NCI-H345 (cell line): Measurements from ENCODE around the gene FAM3C.
"Not testable (repeated sequence)": the region's sequence is repeated elsewhere in the genome, so short reads cannot be mapped to it uniquely, and the experiment has no call there.

Experiments
- DNase-seq: peaks from one replicate; lab custom pipeline; 2025; lab: John Stamatoyannopoulos, UW

FAM3C gene

DNA sequence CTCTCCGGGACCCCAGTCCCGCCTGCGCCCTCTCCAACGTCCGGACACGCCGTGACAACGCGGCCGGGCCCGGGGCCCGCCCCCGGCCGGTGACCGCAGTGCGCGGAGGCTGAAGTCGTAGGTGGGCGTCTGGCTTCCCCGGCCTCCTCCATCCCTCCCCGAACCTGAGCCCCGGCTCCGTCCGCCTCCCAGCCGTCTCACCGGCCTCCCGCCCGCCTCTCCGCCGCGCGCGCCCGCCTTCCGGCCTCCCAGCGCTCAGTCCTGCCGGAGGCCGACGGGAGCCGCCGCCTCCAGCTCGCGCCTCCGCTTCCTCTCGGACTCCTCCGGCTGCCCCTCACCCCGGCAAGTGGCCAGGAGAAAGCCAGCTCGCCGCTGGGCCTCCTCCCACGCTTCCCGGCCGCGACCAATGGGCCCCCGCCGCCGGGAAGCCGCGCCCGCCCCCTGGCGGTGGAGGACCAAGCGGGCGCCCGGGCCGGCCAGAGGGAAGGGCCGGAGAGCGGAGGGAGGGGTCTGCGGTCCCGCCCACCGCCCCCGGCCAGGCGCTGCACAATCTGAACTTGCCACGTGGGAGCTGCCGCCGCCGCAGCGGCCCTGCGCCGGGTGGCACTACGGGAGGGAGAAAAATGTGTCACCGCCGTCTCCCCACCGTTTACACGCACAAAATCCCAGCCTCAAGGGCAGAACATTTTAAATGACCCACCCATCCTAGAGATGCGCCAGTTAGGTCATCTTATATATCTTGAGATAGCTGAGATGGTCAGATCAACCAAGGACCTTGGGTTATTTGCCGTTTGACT is at the start of gene FAM3C:
Gene FAM3C (minus strand): TSS at position 348 of the 797 bp plus-strand sequence. CDS start 13,339 bp downstream, outside the sequence.
- peak; percentile 93 for DNase-seq

GRCh38 chr7:121442845-121443244 is 46.7 kb upstream of the FAM3C start:
- DNase-seq: no peak

- DNase-seq: no peak
Observed at GRCh38 chr7:121440857-121441503, 44.9 kb upstream of the FAM3C start.

DNA sequence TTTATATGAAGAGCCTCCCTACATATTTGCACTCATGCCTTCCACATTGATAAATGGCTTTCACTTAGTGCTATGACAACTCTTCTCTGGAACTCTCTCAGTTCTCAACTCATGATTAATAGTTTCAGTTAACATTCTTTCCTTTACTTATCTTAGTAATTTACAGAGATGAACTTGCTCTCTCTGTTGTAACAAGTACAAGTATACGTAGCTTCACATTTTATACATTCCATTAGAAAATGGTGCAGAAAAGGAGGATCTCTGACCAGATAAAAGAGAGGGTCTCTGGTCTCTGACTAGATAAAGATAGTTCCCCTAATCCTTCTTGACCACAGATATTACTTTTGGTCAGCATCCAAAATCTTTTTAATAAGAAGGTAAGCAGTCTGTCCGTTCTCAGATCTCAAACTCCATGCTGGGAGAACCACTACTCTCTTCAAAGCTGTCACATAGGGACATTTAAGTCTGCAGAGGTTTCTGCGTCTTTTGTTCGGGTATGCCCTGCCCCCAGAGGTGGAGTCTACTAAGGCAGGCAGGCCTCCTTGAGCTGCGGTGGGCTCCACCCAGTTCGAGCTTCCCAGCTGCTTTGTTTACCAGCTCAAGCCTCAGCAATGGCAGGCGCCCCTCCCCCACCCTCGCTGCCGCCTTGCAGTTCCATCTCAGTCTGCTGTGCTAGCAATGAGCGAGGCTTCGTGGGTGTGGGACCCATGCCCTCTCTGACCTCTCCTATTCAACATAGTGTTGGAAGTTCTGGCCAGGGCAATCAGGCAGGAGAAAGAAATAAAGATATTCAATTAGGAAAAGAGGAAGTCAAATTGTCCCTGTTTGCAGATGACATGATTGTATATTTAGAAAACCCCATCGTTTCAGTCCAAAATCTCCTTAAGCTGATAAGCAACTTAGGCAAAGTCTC is 42.2 kb upstream of the FAM3C start:
- DNase-seq: peak; percentile 3

DNA sequence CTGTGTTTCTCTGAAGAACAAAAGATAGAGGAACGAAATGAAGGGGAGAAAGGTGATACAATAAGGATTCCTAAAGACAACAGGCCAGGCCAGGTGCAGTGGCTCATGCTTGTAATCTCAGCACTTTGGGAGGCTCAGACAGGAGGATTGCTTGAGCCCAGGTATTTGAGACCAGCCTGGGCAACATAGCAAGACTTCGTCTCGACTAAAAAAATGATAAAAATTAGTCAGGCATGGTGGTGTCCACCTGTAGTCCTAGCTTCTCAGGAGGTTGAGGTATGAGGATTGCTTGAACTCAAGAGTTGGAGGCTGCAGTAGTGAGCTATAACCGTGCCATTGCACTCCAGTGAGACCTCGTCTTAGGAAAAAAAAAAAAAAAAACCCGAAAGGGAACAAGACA is 41.4 kb upstream of the FAM3C start:
- DNase-seq: no peak

GRCh38 chr7:121436688-121437087 is 40.6 kb upstream of the FAM3C start:
- no peak for DNase-seq

DNA sequence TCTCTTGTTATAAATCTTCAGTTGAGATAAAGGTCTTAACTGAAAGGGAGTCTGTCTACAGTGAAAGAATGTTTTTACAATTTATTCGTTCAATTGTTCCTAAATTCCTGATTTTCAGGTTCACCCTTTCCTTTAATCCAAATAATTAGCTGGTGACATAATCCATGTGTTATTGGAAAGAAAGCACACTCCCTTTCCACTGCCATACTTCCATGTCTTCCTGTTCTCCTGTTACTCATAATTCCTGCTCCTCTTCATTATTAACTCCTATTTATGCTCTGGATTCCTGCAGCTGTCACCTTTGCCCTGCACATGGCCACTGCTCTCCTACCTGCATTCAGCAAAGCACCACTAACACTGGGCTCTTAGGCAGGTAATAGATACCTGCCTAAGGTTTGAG is 40.0 kb upstream of the FAM3C start:
- DNase-seq: no peak

DNA sequence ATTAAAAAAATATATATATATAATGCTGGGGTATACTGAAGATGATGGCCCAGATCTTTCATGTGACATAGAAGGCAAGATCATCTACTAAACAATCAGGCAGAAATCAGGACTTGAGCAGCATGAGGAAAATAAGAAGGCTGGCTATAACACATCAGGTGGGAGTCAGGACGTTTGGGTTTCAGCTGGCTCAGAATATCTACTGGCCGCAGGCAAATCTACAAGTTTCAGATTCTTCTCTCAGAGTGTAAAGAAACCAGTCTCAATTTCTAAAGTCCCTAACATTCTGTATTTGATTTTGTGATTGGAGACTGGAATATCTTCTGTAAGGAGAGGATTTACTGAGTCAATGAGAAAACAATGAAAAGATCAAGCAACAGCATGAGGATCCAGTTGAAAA is 37.7 kb upstream of the FAM3C start:
- no peak for DNase-seq

DNA sequence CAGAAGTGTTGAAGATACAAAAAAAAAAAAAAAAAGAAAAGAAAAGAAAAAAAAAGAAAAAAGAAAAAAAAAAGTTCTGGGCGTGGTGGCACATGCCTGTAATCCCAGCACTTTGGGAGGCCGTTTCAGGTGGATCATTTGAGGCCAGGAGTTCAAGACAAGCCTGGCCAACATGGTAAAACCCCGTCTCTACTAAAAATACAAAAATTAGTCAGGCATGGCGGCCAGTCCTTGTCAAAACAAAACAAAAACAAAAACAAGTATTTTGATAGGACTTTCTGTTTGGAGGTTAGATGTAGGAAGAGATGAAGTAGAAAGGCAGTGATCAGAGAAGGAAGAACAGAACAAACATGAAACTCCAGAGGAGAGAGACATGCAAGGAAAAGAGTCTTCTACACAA is 36.4 kb upstream of the FAM3C start:
- DNase-seq: not testable (repeated sequence)

- no peak for DNase-seq
Observed at GRCh38 chr7:121431996-121432395, 35.9 kb upstream of the FAM3C start.

GRCh38 chr7:121431389-121431995 is 35.4 kb upstream of the FAM3C start:
- DNase-seq: no peak

GRCh38 chr7:121430558-121430957 is 34.5 kb upstream of the FAM3C start:
- DNase-seq: no peak

DNA sequence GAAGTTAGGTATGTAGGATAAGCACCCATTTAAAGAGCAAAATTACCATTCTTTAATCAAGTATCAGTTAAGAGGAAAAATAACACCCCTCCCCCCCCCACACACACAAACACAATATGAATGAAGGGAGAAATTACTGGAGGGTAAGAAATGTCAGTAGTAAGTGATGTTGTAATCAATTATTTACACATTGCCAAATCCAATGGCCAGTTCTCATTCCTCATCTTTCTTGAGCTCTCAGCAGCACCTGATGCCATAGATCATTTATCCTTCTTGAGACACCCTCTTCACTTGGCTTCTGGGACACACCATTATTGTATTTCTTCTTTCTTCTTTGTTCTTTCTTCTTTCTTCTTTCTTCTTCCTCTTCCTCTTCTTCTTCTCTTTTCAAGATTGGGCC is 33.7 kb upstream of the FAM3C start:
- no peak for DNase-seq

DNA sequence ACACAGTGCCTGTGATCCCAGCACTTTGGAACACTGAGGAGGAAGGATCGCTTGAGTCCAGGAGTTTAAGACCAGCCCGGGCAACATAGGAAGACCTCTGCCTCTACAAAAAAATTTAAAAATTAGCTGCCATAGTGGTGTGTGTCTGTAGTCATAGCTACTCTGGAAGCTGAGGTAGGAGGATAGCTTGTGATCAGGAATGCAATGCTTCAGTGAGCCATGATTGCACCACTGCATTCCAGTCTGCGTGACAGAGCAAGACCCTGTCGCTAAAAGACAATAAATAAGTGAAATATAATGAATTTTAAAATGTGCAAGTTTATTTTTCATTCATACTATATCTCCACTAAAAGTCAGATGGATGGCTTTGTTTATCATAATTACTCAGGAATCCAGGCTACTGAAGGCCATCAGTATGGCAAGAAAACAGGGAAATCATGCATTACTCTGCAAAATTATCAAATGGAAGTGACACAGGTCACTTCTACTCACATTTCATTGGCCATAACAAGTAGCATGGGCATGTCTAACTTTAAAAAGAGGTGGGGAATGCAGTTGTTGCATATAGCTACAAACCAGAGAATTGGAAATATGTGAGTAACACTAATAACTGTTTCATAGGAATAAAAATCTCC is 32.9 kb upstream of the FAM3C start:
- DNase-seq: no peak

GRCh38 chr7:121421743-121422142 is 25.6 kb upstream of the FAM3C start:
- DNase-seq: not testable (repeated sequence)

- no peak for DNase-seq
Observed at GRCh38 chr7:121420976-121421375, 24.9 kb upstream of the FAM3C start.

DNA sequence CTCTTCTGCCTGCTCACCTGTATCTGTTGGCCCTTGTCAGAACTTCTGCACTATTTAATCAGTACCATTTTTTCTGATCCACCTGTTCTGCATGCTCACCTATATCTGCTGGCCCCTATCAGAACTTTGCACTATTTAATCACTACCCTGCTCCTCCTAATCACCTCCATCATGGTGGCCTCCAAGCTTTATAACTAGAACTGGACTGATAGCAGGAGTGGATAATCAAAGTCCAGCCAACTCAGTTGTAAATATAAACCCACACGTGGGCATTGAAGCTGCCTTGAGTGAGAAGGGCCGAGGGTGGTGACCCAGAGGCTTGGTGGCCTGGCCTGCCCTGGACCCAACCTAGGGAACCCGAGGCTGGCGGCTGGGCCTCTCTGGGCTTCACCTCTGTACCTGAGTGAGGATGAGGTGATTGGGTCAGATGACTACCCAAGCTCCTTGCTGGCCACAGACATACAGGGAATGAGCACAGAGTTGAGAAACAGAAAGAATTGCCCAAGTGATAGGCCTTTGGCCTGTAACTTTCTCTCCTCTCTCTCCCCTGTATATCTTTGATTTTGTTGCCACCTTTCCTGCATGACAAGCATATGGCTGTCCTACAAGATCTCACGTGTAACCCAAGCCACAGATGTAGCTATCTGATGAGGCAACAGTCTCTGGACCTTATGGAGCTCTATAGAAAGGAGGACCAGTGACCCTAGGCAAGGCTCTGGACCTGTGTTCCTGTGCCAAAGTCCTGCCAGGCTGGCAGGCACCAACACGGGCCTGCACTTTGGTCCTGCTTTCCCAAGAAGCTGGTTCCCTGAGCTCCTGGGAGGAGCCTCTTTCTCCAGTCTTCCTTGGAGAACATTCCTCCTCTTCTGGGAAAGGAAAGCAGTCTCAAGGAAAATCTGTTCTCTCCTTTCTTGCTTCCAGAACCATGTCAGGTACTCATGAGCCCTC is 23.4 kb upstream of the FAM3C start:
- no peak for DNase-seq

DNA sequence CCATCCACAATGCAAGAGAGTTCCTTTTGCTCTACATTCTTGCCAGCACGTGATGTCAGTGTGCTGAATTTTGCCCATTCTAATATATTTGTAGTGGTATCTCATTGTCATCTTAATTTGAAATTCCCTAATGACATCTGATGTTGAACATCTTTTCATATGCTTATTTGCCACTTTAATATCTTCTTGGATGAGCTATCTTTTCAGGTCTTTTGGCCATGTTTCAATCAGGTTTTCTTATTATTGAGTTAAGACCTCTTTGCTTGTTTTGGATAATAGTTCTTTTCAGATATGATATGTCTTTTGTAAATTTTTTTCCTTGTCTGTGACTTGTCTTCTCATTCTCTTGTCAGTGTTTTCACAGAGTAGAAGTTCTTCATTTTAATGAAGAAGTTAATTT is 20.4 kb upstream of the FAM3C start:
- DNase-seq: no peak

- DNase-seq: no peak
Observed at GRCh38 chr7:121414436-121414835, 18.3 kb upstream of the FAM3C start.

DNA sequence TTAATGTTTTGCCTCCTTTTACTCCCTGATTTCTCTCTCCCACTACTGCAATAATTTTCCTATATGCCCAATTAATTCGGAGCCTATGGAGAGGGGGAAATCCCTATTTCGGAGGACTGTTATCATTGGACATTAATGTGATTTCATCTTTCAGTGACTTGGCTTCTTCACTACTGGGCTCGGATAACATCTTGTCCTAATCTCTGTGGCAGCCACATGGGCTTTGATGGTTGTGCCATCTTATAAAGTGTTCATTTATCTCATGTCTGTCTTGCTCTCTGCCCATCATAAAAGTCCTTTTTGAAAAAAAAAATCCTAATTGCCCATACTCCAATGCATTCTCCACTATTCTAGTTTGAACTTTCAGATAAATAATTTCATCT is 15.5 kb upstream of the FAM3C start:
- no peak for DNase-seq
